ENCODE measurements around the gene CHCHD1. TPM values are rescaled to one million over a fixed set of nuclear protein-coding genes. Genes with fewer than 3 reads are reported as not detected.
"Not testable (repeated sequence)": the region's sequence is repeated elsewhere in the genome, so short reads cannot be mapped to it uniquely, and the experiment has no call there.

The CHCHD1 gene
- 10 to 100 TPM; 20.5 to 29.1 (median 25.0) TPM for total RNA-seq

DNA sequence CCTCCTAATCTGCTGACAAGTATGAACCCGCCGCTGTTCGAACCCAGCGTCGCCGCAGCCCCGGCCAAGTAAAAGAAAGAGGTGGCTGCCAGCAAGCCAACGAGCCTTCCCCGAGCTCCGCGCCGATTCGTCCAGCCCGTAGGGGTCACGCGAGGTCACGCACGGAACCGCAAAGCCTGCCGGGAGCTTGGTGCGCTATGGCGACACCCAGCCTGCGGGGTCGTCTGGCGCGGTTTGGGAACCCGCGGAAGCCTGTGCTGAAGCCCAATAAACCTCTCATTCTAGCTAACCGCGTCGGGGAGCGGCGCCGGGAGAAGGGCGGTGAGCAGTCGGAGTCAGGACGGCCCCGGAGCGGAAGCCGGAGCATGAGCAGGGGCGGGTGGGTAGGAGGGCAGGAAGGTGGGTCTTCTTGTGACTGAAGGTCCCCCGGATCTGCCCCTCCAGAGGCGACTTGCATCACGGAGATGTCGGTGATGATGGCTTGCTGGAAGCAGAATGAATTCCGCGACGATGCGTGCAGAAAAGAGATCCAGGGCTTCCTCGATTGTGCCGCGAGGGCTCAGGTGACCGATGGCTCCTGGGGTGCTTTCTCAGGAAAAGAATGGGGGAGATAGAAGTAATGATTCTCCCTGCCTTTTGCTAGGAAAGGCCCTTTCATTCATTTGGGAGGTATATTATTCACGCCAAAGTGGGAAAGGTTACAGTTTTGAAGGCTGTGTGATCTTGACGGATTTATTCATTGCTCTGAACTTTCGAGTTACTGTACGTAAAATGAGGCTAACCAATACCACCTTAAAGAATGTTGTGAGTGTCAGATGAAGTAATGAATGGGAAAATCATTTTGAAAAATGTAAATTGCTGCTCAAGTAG lies at the start of gene CHCHD1:
Gene CHCHD1 (plus strand): TSS at position 170 of the 870 bp plus-strand sequence. CDS start 28 bp downstream, at position 198.
- ATAC-seq (ENCODE audit: low FRiP score) (peak; percentile 61), DNase-seq (ENCODE audit: low spot score) (peak; percentile 85)
- TF ChIP-seq, protein P1, sequence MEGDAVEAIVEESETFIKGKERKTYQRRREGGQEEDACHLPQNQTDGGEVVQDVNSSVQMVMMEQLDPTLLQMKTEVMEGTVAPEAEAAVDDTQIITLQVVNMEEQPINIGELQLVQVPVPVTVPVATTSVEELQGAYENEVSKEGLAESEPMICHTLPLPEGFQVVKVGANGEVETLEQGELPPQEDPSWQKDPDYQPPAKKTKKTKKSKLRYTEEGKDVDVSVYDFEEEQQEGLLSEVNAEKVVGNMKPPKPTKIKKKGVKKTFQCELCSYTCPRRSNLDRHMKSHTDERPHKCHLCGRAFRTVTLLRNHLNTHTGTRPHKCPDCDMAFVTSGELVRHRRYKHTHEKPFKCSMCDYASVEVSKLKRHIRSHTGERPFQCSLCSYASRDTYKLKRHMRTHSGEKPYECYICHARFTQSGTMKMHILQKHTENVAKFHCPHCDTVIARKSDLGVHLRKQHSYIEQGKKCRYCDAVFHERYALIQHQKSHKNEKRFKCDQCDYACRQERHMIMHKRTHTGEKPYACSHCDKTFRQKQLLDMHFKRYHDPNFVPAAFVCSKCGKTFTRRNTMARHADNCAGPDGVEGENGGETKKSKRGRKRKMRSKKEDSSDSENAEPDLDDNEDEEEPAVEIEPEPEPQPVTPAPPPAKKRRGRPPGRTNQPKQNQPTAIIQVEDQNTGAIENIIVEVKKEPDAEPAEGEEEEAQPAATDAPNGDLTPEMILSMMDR (IDR thresholded peaks at IDR 0.05), result no peak

DNA sequence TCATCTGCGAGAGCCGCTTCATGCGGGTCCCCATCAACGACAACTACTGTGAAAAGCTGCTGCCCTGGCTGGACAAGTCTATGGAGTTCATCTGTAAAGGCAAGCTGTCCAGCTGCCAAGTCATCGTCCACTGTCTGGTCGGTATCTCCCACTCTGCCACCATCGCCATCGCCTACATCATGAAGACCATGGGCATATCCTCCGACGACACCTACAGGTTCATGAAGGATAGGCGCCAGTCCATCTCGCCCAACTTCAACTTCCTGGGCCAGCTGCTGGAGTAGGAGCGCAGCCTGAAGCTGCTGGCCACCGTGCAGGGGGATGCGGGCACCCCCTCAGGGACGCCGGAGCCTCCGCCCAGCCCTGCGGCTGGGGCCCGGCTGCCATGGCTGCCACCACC lies 49.4 kb upstream of the CHCHD1 start:
- DNase-seq (ENCODE audit: low spot score), result no peak
- TF ChIP-seq, protein P1 (IDR thresholded peaks at IDR 0.05), result no peak
- ATAC-seq (ENCODE audit: low FRiP score), result no peak

DNA sequence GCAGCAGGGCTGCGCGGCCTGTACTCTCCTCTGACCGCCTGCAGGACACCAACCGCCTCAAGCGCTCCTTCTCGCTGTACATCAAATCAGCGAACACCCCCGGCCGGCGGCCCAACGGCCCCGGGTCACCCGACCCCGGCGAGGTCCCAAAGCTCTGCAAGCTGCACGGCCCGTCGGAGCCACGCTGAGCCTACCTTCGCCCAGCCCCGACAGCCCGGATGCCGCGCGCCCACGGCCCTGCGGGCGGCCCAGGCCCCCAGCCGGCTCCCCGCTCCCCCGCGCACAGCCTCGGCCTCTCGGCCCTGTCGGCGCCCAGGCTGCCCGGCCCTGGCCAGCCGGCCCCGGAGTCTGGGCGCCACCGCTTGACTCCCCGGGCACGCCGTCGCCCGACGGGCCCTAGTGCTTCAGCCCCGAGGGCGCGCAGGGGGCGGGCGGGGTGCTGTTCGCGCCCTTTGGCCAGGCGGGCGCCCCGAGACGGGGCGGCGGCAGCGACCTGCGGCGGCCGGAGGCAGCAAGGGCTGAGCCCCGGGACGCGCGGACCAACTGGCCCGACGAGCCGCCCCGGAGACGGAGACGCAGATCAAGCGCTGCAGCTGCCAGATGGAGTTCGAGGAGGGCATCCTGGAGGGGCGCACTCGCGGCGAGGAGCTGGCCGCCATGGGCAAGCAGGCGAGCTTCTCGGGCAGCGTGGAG lies 48.8 kb upstream of the CHCHD1 start:
- ATAC-seq (ENCODE audit: low FRiP score), result no peak
- no peak for DNase-seq (ENCODE audit: low spot score)
- TF ChIP-seq, protein P1 (IDR thresholded peaks at IDR 0.05), result no peak

DNA sequence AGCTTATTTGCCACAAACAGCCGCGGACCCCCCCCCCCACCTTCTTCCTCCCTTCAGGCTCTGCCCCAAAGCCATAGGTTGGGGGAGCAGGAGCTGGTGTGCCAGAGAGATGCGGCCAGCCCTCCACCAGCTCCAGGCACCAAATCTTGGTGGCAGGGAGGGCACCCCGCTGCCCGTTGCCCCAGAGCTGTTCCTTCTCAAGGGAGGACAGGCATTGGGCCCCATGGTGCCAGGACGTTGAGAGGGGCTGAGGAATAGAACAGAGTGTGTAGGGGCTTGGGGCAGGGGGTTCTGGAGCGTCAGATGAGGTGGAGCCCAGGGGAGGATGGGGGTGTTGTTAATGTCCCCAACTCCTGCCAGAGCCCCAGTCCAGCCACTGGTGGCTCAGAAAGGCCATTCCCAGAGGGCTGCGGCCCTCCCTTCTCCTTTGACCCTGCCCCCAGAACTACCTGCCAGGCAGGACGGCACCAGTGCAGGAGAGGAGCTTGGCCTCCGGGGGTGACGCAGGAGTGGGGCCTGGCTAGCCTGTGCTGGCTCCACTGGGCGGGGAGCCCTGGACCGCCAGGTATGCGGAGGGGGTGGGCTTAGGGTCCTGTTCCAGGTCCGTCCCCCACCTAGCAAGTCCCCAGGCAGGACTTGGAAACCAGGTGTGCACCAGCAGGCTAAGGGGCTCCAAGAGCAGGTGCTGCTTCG lies 47.7 kb upstream of the CHCHD1 start:
- no peak for DNase-seq (ENCODE audit: low spot score)
- no peak for ATAC-seq (ENCODE audit: low FRiP score)
- TF ChIP-seq, protein P1 (IDR thresholded peaks at IDR 0.05), result no peak

DNA sequence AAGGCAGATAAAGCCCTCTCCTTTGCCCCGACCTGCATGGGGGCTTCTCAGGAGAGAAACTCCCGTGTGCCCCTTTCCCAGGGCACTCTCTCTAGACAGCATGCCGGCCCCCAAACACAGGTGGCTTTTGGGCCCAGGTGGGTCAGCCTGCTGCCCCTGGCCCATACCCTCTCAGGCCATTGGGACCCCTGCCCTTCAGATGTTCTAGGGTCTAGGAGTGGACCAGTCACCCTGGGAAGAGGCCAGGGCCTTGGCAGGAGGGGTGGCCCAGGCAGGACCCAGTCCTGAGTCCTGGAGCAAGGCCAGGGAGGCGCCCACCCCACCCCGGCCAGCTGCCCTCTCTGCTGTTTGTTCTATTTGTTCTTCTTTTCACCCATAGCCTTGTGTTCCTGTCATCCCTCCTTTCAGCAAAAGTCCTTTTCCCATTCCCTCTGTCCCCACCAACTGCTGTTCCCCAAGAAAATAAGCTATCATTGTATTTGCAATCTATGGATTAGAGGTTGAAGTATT lies 47.0 kb upstream of the CHCHD1 start:
- TF ChIP-seq, protein P1 (IDR thresholded peaks at IDR 0.05), result no peak
- ATAC-seq (ENCODE audit: low FRiP score), result no peak
- no peak for DNase-seq (ENCODE audit: low spot score)

DNA sequence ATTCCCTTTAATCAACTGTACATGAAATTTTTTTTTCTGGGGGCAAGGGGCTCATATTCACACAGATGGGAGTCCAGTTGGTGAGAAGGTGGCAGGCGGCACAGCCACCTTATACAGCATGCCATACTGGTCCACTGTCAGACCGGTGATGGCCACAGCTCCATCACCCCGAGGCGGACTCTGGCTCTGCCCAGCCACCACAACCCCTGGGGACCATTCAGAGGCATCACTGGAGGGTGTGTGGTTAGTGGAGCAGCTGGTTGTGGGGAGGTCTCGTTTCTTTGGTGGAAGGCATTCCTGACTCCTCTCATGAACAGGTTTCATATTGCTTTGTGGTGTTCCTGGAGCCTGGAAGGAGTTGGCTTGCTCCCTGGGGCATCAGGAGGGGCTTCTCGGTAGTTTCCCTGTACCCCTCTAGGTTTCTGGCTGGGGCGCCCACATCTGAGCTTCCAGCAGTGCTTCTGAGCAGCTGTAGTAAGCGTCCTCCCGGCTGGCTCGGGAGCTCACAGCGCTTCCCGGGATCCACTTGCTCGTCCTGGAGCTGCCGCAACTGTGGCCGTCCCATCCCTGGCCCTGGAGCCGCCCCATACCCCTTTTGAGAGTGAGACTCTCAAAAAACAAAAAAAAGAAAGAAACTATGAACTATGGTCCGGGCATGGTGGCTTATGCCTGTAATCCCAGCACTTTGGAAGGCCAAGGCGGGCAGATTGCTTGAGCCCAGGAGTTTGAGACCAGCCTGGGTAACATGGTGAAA lies 41.2 kb upstream of the CHCHD1 start:
- DNase-seq (ENCODE audit: low spot score); ATAC-seq (ENCODE audit: low FRiP score): not testable (repeated sequence)
